ENCODE measurements around the gene ABTB1.

DNA sequence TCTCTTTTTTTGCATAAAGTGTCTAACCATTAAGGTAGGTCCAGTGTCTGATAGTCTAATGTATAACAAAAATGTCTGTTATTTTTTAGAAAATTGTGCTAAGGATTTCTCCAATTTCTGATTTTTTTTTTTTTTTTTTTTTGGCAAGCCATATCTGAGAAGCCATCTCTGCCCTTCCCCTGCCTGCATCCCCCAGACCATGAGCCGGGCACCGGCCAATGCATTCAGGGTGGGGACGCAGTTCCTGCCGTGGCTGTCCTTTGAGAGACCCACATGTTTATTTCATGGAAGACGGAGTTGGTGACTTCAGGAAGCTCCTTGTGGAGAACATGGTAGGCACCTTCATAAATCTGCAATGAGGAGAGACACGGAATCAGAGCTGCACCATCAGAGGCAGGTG, 19.2 kb downstream of the ABTB1 start:
- TF ChIP-seq SUZ12 (IDR thresholded peaks at IDR 0.05; ENCODE audit: extremely low read depth, insufficient read depth, insufficient read length), result no peak
- no peak for TF ChIP-seq YY1 (IDR thresholded peaks at IDR 0.05; ENCODE audit: insufficient read depth, insufficient read length)
